ENCODE data around the gene HSF4. TPM values are rescaled to one million over a fixed set of nuclear protein-coding genes. Genes with fewer than 3 reads are reported as not detected.
A peak's percentile ranks its signal among the peaks of the same experiment; 100 is the strongest.

The HSF4 gene
- total and polyA plus RNA-seq, 2 of the 4 experiments (the other 2 are of a cell fraction) = 0.54 to 7.5 TPM

DNA sequence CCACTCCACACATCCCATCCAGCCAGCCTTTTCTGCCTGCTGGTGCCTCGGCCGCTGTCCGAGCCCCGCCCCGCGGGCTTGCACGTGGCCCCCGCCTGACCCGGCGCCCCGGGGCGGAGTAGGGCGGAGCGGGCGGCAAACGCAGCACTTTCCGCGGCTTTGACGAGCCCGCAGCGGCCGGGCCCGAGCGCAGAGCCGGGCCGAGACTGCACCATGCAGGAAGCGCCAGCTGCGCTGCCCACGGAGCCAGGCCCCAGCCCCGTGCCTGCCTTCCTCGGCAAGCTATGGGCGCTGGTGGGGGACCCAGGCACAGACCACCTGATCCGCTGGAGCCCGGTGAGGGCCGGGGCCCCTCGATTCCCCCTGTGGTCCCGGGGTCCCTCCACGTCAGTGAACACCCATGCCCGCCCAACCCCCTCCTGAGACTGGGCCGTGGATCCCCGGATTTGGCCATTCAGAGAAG lies at the start of gene HSF4 (continued):
- TF ChIP-seq BHLHE40 (IDR thresholded peaks at IDR 0.05; ENCODE audit: low read depth, low read length) (no peak), NFE2L2 (IDR thresholded peaks at IDR 0.05; ENCODE audit: low read depth, low read length) (no peak), MAFK (IDR thresholded peaks at IDR 0.05; ENCODE audit: low read depth, low read length) (no peak), RFX5 (IDR thresholded peaks at IDR 0.05; ENCODE audit: low read depth, low read length) (no peak), MXI1 (IDR thresholded peaks at IDR 0.05; ENCODE audit: borderline replicate concordance, low read depth, low read length) (no peak)

DNA sequence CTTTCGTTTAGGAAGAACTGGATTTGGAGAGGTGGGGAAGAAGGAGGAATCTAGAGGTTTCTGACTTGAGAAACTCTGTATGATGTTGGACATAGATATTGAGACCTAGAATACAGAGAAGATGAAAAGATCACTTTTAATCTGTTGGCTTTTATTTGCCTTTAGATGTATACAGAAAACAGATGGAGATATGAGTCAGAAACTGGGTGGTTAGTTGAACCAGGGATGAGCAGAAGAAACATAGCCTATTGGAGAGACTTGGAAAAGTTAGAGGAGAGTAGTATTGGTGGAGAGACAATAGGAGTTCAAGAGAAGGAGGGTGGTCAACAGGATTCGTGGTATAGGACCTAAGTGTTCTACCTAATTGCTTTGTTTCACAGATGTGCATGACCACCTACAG lies 49.8 kb upstream of the HSF4 start:
- no TSS peak for BruUV-seq (replicated peaks)

More for the DNA sequence above, 49.8 kb upstream of the HSF4 start:
- no peak overlapping the region for H3K23ac ChIP-seq (ENCODE audit: low read depth, low read length)
- no peak overlapping the region for H4K8ac ChIP-seq (ENCODE audit: low read depth in 2 of 2, low read length in 2 of 2)
- POLR2A ChIA-PET (ENCODE audit: unreplicated experiment) = no interaction called here
- no peak overlapping the region for H3K56ac ChIP-seq (ENCODE audit: extremely low read depth, insufficient read depth, low read length)
- H3K18ac ChIP-seq (ENCODE audit: low read depth, low read length) = no peak overlapping the region; the same call in 1 of the 2 replicates
- no peak overlapping the region for H2AFZ ChIP-seq (replicated peaks; ENCODE audit: low read length, poor library complexity)
- no peak overlapping the region for H3K14ac ChIP-seq (replicated peaks; ENCODE audit: low read depth, low read length)
- peaks cover 17% of the 10 kb centered on the region for H3K9me1 ChIP-seq (ENCODE audit: insufficient read depth, low read length)
- H2BK20ac ChIP-seq (ENCODE audit: low read depth, low read length) = 0 out of 2 replicates have a peak overlapping the region, but pooled peaks have one; percentile 18
- in situ Hi-C loops (cut with MboI; ENCODE audit: low sequenced_read_pairs) (no loop called here), dilution Hi-C loops (cut with HindIII; ENCODE audit: low sequenced_read_pairs, unreplicated experiment) (no loop called here), intact Hi-C loops (cut with micrococcal nuclease) (no loop called here)
- DNase-seq (peak; percentile 72), ATAC-seq (ENCODE audit: low read depth) (peak; percentile 69; the same call in 1 of the 2 replicates)
- no peak overlapping the region; the same call in 1 of the 2 replicates for H3K4ac ChIP-seq (ENCODE audit: low read depth, low read length)
- peaks cover 60% of the 10 kb centered on the region for H4K20me1 ChIP-seq (ENCODE audit: insufficient read depth, low read length)
- no peaks in the 10 kb centered on the region for H3K27me3 ChIP-seq (ENCODE audit: control insufficient read depth, insufficient read depth, low read length)
- 100% methylated on average over 1 to 2 of the region's 2 CpGs for whole genome bisulfite sequencing, 2 experiments (ENCODE audit: extremely low coverage in 2 of 2, insufficient read length in 1 of 2)
- no peaks in the 10 kb centered on the region; the same call in 1 of the 2 replicates for H3K36me3 ChIP-seq (ENCODE audit: control insufficient read depth, insufficient read depth, low read length)
- no peak overlapping the region for H4K91ac ChIP-seq (ENCODE audit: insufficient read depth, low read depth, low read length)
- peaks cover 51 to 93% of the 10 kb centered on the region in 2 experiments for H3K79me1 ChIP-seq (ENCODE audit: low read depth in 1 of 2, low read length in 2 of 2)
- peak overlapping the region; percentile 33 for H2AK5ac ChIP-seq (ENCODE audit: low read depth, low read length)
- peak overlapping the region; percentile 57; the same call in 1 of the 2 replicates for H3K4me2 ChIP-seq (ENCODE audit: low read depth, low read length)
- H2BK120ac ChIP-seq (ENCODE audit: low read depth, low read length) = 0 out of 2 replicates have a peak overlapping the region, but pooled peaks have one; percentile 4
- H2BK15ac ChIP-seq (ENCODE audit: low read depth, low read length) = no peak overlapping the region
- no peak overlapping the region for H3K27ac ChIP-seq (ENCODE audit: insufficient read depth, low read length)
- no peaks in the 10 kb centered on the region for H3K9me3 ChIP-seq (ENCODE audit: control insufficient read depth, insufficient read depth, low read length)
- H2BK5ac ChIP-seq (ENCODE audit: low read depth, low read length, poor library complexity, severe bottlenecking) = peak overlapping the region; percentile 20
- TF ChIP-seq FOS (IDR thresholded peaks at IDR 0.05; ENCODE audit: low read depth, low read length) (peak; percentile 36; the same call in 1 of the 2 replicates), POLR2A (IDR thresholded peaks at IDR 0.05; ENCODE audit: low read depth, low read length) (no peak)
- H3K4me1 ChIP-seq (ENCODE audit: control insufficient read depth, insufficient read depth, low read length) = peaks cover 14% of the 10 kb centered on the region
- no peak overlapping the region; the same call in 1 of the 2 replicates for H4K5ac ChIP-seq (ENCODE audit: low read depth, low read length)
- CTCF ChIA-PET = interaction anchor here (1.0 kb wide), 1 partner anchor 40 kb away, joined by 3 read pairs; no protein-coding TSS in a partner anchor
- no peak overlapping the region for H3K4me3 ChIP-seq (ENCODE audit: insufficient read depth, low read depth, low read length)
- H2AK9ac ChIP-seq (replicated peaks; ENCODE audit: low read depth, low read length, poor library complexity) = no peak overlapping the region
- no peak overlapping the region for H3K9ac ChIP-seq (ENCODE audit: low read depth, low read length)
